Measurements from ENCODE around the gene FHL2. TPM values are rescaled to one million over a fixed set of nuclear protein-coding genes. Genes with fewer than 3 reads are reported as not detected.

The FHL2 gene
- polyA plus RNA-seq, 1 donor (not counting 4 experiments of a cell fraction or from before 2014, with no cell fraction given): 132 TPM

DNA sequence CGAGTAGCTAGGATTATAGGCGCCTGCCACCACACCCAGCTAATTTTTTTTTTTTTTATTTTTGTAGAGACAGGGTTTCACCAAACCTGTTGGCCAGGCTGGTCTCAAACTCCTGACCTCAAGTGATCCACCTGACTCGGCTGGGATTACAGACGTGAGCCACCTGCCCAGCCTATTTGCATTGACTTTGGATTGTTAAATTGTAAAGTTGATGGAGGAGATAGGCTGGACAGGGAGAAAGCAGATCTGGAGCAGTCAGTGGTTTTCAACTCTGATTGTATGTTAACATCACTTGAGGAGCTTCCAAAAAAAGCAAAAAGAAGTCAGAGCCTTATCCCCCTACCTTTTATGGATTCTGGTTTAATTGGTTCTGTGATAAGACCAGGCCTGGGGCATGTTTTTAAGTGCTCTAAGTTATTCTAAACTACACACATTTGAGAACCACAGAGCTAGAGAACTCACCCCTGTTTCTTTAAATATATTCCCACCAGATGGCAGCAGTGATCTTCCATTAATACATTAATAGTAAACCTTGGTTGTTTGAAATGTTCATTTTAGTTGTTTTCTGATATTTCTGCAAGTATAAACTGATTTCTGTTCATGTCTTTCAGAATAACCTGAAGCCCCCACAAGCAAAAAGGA, 54.0 kb downstream of the FHL2 start:
- Histone ChIP-seq H3K9me3 (ENCODE audit: control insufficient read depth, low read depth, low read length) (no peaks in the 10 kb centered on the region), H3K4me2 (ENCODE audit: control insufficient read depth, extremely low read depth, insufficient read depth, low read depth, low read length) (no peak overlapping the region), H3K27ac (ENCODE audit: control insufficient read depth, insufficient read depth, low read length) (no peak overlapping the region), H3K27me3 (ENCODE audit: control insufficient read depth, extremely low read depth, insufficient read depth, low read length) (no peaks in the 10 kb centered on the region), H4K20me1 (ENCODE audit: control insufficient read depth, extremely low read depth, insufficient read depth, low read length) (no peaks in the 10 kb centered on the region), H3K36me3 (ENCODE audit: control insufficient read depth in 2 of 2, extremely low read depth in 1 of 2, insufficient read depth in 2 of 2, low read length in 2 of 2) (peaks cover 24 to 34% of the 10 kb centered on the region in 2 experiments), H3K4me3 (ENCODE audit: control insufficient read depth in 2 of 3, extremely low read depth in 1 of 3, insufficient read depth in 2 of 3, low read depth in 1 of 3, low read length in 3 of 3) (no peak overlapping the region), H3K79me2 (ENCODE audit: control insufficient read depth, insufficient read depth, low read length) (peaks cover 14% of the 10 kb centered on the region), H2AFZ (ENCODE audit: control insufficient read depth, low read length) (no peak overlapping the region), H3K4me1 (ENCODE audit: control insufficient read depth, extremely low read depth, insufficient read depth, low read length) (no peaks in the 10 kb centered on the region), H3K9ac (ENCODE audit: control insufficient read depth, extremely low read depth, insufficient read depth, low read length) (no peak overlapping the region), H3K9me1 (ENCODE audit: control insufficient read depth, extremely low read depth, insufficient read depth, low read length) (no peaks in the 10 kb centered on the region)
- dilution Hi-C loops (cut with MboI; ENCODE audit: extremely low pct_ligation_motif_present, low sequenced_read_pairs): no loop called here
- TF ChIP-seq EZH2 (IDR thresholded peaks at IDR 0.05; ENCODE audit: low read length): no peak
- TF ChIP-seq, protein P1, sequence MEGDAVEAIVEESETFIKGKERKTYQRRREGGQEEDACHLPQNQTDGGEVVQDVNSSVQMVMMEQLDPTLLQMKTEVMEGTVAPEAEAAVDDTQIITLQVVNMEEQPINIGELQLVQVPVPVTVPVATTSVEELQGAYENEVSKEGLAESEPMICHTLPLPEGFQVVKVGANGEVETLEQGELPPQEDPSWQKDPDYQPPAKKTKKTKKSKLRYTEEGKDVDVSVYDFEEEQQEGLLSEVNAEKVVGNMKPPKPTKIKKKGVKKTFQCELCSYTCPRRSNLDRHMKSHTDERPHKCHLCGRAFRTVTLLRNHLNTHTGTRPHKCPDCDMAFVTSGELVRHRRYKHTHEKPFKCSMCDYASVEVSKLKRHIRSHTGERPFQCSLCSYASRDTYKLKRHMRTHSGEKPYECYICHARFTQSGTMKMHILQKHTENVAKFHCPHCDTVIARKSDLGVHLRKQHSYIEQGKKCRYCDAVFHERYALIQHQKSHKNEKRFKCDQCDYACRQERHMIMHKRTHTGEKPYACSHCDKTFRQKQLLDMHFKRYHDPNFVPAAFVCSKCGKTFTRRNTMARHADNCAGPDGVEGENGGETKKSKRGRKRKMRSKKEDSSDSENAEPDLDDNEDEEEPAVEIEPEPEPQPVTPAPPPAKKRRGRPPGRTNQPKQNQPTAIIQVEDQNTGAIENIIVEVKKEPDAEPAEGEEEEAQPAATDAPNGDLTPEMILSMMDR (optimal IDR thresholded peaks at IDR 0.05 in 1 of 3, IDR thresholded peaks at IDR 0.05 in 1 of 3, conservative IDR thresholded peaks at IDR 0.05 in 1 of 3; ENCODE audit: extremely low read depth in 1 of 3, insufficient read depth in 2 of 3, low read length in 3 of 3): no peak
- no peak for FAIRE-seq
- DNase-seq (ENCODE audit: low read depth, low spot score): no peak

GRCh38 chr2:105339414-105339813, 59.4 kb downstream of the FHL2 start:
- peaks cover 13 to 18% of the 10 kb centered on the region in 2 experiments for H3K36me3 ChIP-seq (ENCODE audit: control insufficient read depth in 2 of 2, extremely low read depth in 1 of 2, insufficient read depth in 2 of 2, low read length in 2 of 2)
- no peaks in the 10 kb centered on the region for H3K27me3 ChIP-seq (ENCODE audit: control insufficient read depth, extremely low read depth, insufficient read depth, low read length)
- TF ChIP-seq EZH2 (IDR thresholded peaks at IDR 0.05; ENCODE audit: low read length): no peak
- TF ChIP-seq, protein P1 (optimal IDR thresholded peaks at IDR 0.05 in 1 of 3, IDR thresholded peaks at IDR 0.05 in 1 of 3, conservative IDR thresholded peaks at IDR 0.05 in 1 of 3; ENCODE audit: extremely low read depth in 1 of 3, insufficient read depth in 2 of 3, low read length in 3 of 3): no peak
- no peaks in the 10 kb centered on the region for H4K20me1 ChIP-seq (ENCODE audit: control insufficient read depth, extremely low read depth, insufficient read depth, low read length)
- DNase-seq (ENCODE audit: low read depth, low spot score) (no peak), FAIRE-seq (no peak)
- dilution Hi-C loops (cut with MboI; ENCODE audit: extremely low pct_ligation_motif_present, low sequenced_read_pairs): no loop called here
- no peak overlapping the region for H3K27ac ChIP-seq (ENCODE audit: control insufficient read depth, insufficient read depth, low read length)
- peak overlapping the region; percentile 73 for H3K4me2 ChIP-seq (ENCODE audit: control insufficient read depth, extremely low read depth, insufficient read depth, low read depth, low read length)
- no peak overlapping the region for H2AFZ ChIP-seq (ENCODE audit: control insufficient read depth, low read length)
- H3K9me3 ChIP-seq (ENCODE audit: control insufficient read depth, low read depth, low read length): no peaks in the 10 kb centered on the region
- H3K4me3 ChIP-seq (ENCODE audit: control insufficient read depth in 2 of 3, extremely low read depth in 1 of 3, insufficient read depth in 2 of 3, low read depth in 1 of 3, low read length in 3 of 3): no peak overlapping the region
- peak overlapping the region; percentile 99 for H3K9ac ChIP-seq (ENCODE audit: control insufficient read depth, extremely low read depth, insufficient read depth, low read length)
- H3K79me2 ChIP-seq (ENCODE audit: control insufficient read depth, insufficient read depth, low read length): peaks cover 50% of the 10 kb centered on the region
- H3K4me1 ChIP-seq (ENCODE audit: control insufficient read depth, extremely low read depth, insufficient read depth, low read length): peaks cover 16% of the 10 kb centered on the region
- no peaks in the 10 kb centered on the region for H3K9me1 ChIP-seq (ENCODE audit: control insufficient read depth, extremely low read depth, insufficient read depth, low read length)
